ENCODE measurements around the gene SPATA31D4. TPM values are rescaled to one million over a fixed set of nuclear protein-coding genes. Genes with fewer than 3 reads are reported as not detected.

Gene SPATA31D4
- total RNA-seq, 1 donor from 2014 or later, result not detected

- no peak for DNase-seq (ENCODE audit: low spot score)
Measured at GRCh38 chr9:81964218-81965171, 36.3 kb downstream of the SPATA31D4 start.

- DNase-seq (ENCODE audit: low spot score), result no peak
Measured at GRCh38 chr9:81968026-81968425, 39.8 kb downstream of the SPATA31D4 start.

GRCh38 chr9:81969971-81970370 is 41.7 kb downstream of the SPATA31D4 start:
- DNase-seq (ENCODE audit: low spot score), result no peak

DNA sequence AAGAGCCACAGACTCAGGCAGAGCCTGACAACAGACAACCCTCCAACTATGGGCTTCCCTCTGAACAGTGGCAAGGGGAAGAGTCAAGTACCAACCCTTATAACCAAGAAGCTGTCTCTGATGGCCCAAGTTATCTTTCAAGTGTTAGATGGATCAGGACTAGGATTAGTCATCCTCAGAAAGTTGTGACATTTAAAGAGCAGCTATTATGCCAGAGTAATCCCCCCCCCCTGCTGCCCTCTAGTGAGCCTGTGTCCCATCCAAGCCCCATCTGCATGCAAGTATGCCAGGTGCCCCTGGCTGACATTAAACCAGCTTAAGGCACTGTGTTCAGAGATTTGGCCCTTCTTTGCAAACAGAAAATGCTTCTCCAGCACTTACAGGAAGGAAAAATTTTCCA is 43.5 kb downstream of the SPATA31D4 start:
- no peak for DNase-seq (ENCODE audit: low spot score)

- no peak for DNase-seq (ENCODE audit: low spot score)
Measured at GRCh38 chr9:81974764-81975163, 46.5 kb downstream of the SPATA31D4 start.

- DNase-seq (ENCODE audit: low spot score), result no peak
Measured at GRCh38 chr9:81976351-81976750, 48.1 kb downstream of the SPATA31D4 start.

DNA sequence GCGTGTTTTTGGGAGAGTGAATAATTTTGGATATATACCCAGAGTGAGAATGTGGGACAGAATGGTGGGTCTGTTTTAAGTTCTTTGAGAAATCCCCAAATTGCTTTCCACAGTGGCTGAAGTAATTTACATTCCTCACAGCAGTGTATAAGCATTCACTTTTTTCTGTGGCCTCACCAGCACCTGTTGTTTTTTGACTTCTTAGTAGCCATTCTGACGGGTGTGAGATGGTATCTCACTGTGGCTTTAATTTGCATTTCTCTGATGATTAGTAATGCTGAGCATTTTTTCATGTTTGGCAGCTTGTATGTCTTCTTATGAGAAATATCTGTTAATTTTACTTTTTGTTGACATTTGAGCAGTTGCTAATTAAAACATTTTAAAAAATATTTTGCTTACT is 51.0 kb downstream of the SPATA31D4 start:
- DNase-seq (ENCODE audit: low spot score), result no peak

DNA sequence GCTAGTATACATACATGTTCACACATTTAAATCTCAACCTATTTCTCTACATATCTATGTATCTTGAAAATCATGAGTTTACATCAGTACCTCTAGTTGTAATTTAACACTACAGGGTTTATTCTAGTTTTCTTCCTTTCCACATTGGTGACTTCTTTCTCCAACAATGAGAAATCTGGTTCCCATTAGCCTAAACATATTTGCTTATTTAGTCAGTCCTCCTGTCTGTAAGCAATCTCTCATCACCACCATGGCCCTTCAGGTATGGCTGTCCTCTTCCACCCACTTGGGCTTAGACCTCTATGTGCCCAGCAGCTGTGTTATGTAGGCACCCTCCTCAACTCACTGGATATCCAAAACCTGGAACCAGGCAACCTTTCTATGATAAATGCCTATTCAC is 52.3 kb downstream of the SPATA31D4 start:
- DNase-seq (ENCODE audit: low spot score), result no peak

DNA sequence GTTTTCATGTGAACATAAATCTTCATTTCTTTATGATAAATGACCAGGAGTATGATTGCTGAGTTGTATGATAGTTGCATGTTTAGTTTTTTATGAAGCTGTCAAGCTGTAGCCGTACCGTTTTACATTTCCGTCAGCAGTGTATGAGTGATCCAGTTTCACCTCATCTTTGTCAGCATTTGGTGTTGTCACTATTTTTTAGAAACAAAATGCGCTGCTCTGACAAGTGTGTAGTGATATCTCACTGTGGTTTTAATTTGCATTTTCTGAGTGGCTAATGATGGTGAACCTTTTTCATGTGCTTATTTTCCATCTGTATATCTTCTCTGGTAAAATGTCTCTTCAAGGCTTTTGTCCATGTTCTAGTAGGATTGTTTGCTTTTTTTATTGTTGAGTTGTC is 53.7 kb downstream of the SPATA31D4 start:
- DNase-seq (ENCODE audit: low spot score), result no peak

Other genes with a start within 250 kb of the SPATA31D4 start
- gene TLE1, start 238.9 kb upstream of the SPATA31D4 start, total RNA-seq, result 115 TPM
- gene SPATA31D3, start 15.1 kb downstream of the SPATA31D4 start, total RNA-seq, result not detected
- not detected for gene SPATA31D1, start 60.3 kb downstream of the SPATA31D4 start, total RNA-seq

All from mesenteric fat pad (tissue), 1 donor.